HAP-1 (cell line): Measurements from ENCODE around the gene PIBF1.
"Not testable (repeated sequence)": the region's sequence is repeated elsewhere in the genome, so short reads cannot be mapped to it uniquely, and the experiment has no call there.

Experiments used
- DNase-seq, 2 experiments: peaks; one replicate each; pipeline ENCODE4 v3.0.0-alpha.2; 2016 to 2020; ENCODE audit warnings: low spot score in 2 of 2
- H3K27me3 ChIP-seq: fragments of 250-450 bp; sonication (Bioruptor Pico); 2 replicates; pipeline ENCODE4 v1.5.1; 2020; ENCODE audit warnings: low read depth, mild to moderate bottlenecking, moderate library complexity
- H3K36me3 ChIP-seq: fragments of 250-450 bp; sonication (Bioruptor Pico); replicated peaks from 2 replicates; pipeline ENCODE4 v1.5.1; 2020; ENCODE audit warnings: mild to moderate bottlenecking
- H3K4me1 ChIP-seq: fragments of 250-450 bp; sonication (Bioruptor Pico); 2 replicates; pipeline ENCODE4 v1.5.1; 2020; ENCODE audit warnings: mild to moderate bottlenecking
- H3K4me3 ChIP-seq: fragments of 250-450 bp; sonication (Bioruptor Pico); 2 replicates; pipeline ENCODE4 v1.5.1; 2020; ENCODE audit warnings: mild to moderate bottlenecking, moderate library complexity
- H3K9me3 ChIP-seq: fragments of 250-450 bp; sonication (Bioruptor Pico); 2 replicates; pipeline ENCODE4 v1.5.1; 2020; ENCODE audit warnings: mild to moderate bottlenecking, moderate library complexity
- in situ Hi-C: fragments of 300-500 bp; cut with MboI; formaldehyde crosslinking; loops from 3 replicates; pipeline ENCODE4 v1.14.3; 2020; ENCODE audit warnings: low sequenced_read_pairs, inconsistent platforms, mixed read lengths

PIBF1 gene

GRCh38 chr13:72845148-72845547 is 63.2 kb downstream of the PIBF1 start:
- not testable (repeated sequence) for H3K9me3 ChIP-seq, H3K4me1 ChIP-seq, H3K36me3 ChIP-seq, DNase-seq, H3K4me3 ChIP-seq, H3K27me3 ChIP-seq
- in situ Hi-C loops: loop anchor here (25.0 kb wide), 2 partner anchors 217 to 567 kb away; partner anchors contain the start of gene KLF5

- no peak overlapping the region for H3K4me3 ChIP-seq
- H3K27me3 ChIP-seq: no peaks in the 10 kb centered on the region
- no peaks in the 10 kb centered on the region; the same call in 1 of the 2 replicates for H3K36me3 ChIP-seq
- no peaks in the 10 kb centered on the region for H3K9me3 ChIP-seq
- H3K4me1 ChIP-seq: no peaks in the 10 kb centered on the region
- in situ Hi-C loops: loop anchor here (25.0 kb wide), 2 partner anchors 213 to 563 kb away; partner anchors contain the start of gene KLF5
- no peak for DNase-seq
These were observed 67.6 kb downstream of the PIBF1 start for GRCh38 chr13:72849571-72849970.

DNA sequence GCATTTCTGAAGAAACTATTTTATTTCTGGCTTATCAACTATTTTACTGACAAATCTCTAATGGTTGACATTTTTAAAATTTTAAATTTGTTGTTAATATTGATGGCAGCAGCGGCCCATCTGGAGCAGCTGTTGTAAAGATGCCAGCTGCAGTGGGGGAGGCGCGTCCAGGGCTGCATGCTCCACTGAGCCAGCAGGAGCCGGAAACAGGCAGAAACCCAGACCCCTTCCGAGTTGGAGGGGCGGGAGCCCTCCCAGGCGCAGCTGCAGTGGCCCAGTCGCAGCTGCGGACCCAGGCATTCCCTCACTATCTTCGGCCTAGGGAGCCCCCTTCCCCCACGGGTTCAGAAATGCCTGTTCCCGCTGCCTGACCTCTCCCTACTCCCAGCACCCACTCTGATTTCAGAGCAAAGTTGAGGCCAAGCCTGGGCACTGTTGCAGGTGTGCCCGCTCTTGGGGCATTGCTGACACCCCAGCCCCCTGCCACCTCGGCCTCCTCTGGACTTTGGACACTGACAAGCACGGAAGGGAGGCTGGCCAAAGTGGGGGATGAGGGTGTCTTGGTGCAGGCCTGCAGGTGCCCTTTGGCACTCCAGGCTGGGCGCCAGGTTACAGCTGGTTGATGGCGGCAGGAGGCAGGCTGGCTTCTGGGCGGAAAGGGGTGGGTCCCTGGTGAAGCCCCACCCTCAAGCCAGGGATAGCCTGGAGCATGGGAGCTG is 69.2 kb downstream of the PIBF1 start:
- Histone ChIP-seq H3K36me3 (no peaks in the 10 kb centered on the region; the same call in 1 of the 2 replicates), H3K4me3 (no peak overlapping the region)
- no peak for DNase-seq

DNA sequence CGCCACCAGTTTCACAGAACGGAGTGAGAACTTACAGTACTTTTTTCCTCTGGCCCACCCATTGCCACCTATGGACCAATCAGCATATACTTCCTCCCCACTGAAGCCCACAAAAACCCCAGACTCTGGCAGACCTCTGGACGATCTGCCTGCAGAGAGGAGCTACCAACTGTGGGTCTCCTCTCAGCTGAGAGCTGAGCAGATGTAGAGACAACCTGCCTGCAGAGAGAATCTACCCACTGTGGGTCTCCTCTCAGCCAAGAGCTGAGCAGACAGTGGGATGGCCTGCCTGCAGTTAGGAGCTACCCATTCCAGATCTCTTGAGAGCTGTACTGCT is 69.7 kb downstream of the PIBF1 start:
- Histone ChIP-seq H3K4me3 (no peak overlapping the region), H3K36me3 (no peaks in the 10 kb centered on the region; the same call in 1 of the 2 replicates), H3K27me3 (no peaks in the 10 kb centered on the region), H3K4me1 (no peaks in the 10 kb centered on the region), H3K9me3 (no peaks in the 10 kb centered on the region)
- in situ Hi-C loops: no loop called here
- no peak for DNase-seq

More for the DNA sequence above, 69.2 kb downstream of the PIBF1 start:
- no peaks in the 10 kb centered on the region for H3K9me3 ChIP-seq
- in situ Hi-C loops: no loop called here
- H3K27me3 ChIP-seq: no peaks in the 10 kb centered on the region
- H3K4me1 ChIP-seq: no peaks in the 10 kb centered on the region

GRCh38 chr13:72852207-72852606 is 70.3 kb downstream of the PIBF1 start:
- no peaks in the 10 kb centered on the region for H3K27me3 ChIP-seq
- no peaks in the 10 kb centered on the region for H3K4me1 ChIP-seq
- no peak overlapping the region for H3K4me3 ChIP-seq
- no peaks in the 10 kb centered on the region; the same call in 1 of the 2 replicates for H3K36me3 ChIP-seq
- H3K9me3 ChIP-seq: no peaks in the 10 kb centered on the region
- in situ Hi-C loops: no loop called here
- DNase-seq: no peak

DNA sequence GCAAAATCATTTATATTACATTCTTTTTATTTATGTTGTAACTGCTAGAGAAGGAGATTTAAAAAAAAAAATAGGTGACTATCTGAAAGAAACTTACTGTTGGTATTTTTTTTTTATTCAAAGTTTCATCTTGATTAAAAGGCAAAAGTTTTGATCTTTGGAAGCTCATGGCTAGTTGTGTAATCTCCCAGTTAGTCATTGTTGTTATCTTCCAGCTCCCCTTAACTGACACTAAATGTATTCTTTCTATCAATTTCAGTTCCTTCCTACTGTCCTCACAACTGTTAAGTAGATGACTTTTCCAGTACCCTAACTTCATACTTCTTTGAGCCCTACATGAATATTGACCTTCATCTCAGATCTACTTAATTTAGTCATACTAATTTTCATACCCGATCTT is 71.1 kb downstream of the PIBF1 start:
- Histone ChIP-seq H3K36me3 (no peaks in the 10 kb centered on the region; the same call in 1 of the 2 replicates), H3K4me3 (no peak overlapping the region), H3K4me1 (no peaks in the 10 kb centered on the region), H3K9me3 (no peaks in the 10 kb centered on the region), H3K27me3 (no peaks in the 10 kb centered on the region)
- no peak for DNase-seq
- in situ Hi-C loops: no loop called here

- Histone ChIP-seq H3K4me1 (no peaks in the 10 kb centered on the region), H3K4me3 (no peak overlapping the region), H3K36me3 (no peaks in the 10 kb centered on the region), H3K27me3 (no peaks in the 10 kb centered on the region), H3K9me3 (no peaks in the 10 kb centered on the region)
- DNase-seq: no peak
- in situ Hi-C loops: no loop called here
These were observed 82.4 kb downstream of the PIBF1 start for GRCh38 chr13:72864142-72865011.

GRCh38 chr13:72868229-72868628 is 86.3 kb downstream of the PIBF1 start:
- no peaks in the 10 kb centered on the region for H3K36me3 ChIP-seq

DNA sequence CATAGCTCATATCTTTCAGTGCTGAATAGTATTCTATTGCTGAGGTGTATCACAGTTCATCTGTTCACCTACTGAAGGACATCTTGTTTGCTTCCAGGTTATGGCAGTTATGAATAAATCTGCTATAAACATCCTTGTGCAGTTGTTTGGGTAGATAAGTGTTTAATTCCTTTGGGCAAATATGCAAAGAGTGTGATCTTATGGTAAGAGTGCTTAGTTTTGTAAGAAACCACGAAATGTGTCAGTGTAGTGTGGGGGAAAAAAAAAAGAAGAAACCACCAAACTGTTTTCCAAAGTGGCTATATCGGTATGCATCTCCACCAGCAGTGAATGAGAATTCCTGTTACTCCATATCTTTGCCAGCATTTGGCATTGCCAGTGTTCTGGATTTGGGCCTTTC is 93.3 kb downstream of the PIBF1 start:
- H3K4me1 ChIP-seq: no peaks in the 10 kb centered on the region
- H3K36me3 ChIP-seq: no peaks in the 10 kb centered on the region
- no peak for DNase-seq
- no peaks in the 10 kb centered on the region for H3K27me3 ChIP-seq
- H3K4me3 ChIP-seq: no peak overlapping the region
- in situ Hi-C loops: no loop called here
- no peaks in the 10 kb centered on the region for H3K9me3 ChIP-seq

More at GRCh38 chr13:72868229-72868628, 86.3 kb downstream of the PIBF1 start:
- Histone ChIP-seq H3K4me3 (no peak overlapping the region), H3K9me3 (no peaks in the 10 kb centered on the region), H3K4me1 (no peaks in the 10 kb centered on the region), H3K27me3 (no peaks in the 10 kb centered on the region)
- in situ Hi-C loops: no loop called here
- no peak for DNase-seq

- Histone ChIP-seq H3K36me3 (no peaks in the 10 kb centered on the region), H3K9me3 (no peaks in the 10 kb centered on the region), H3K4me1 (no peaks in the 10 kb centered on the region), H3K4me3 (no peak overlapping the region), H3K27me3 (no peaks in the 10 kb centered on the region)
- in situ Hi-C loops: no loop called here
- no peak for DNase-seq
These were observed 102.2 kb downstream of the PIBF1 start for GRCh38 chr13:72884101-72884500.

- H3K4me1 ChIP-seq: no peaks in the 10 kb centered on the region
- H3K4me3 ChIP-seq: no peak overlapping the region
- H3K36me3 ChIP-seq: no peaks in the 10 kb centered on the region; the same call in 1 of the 2 replicates
- H3K9me3 ChIP-seq: no peaks in the 10 kb centered on the region
- no peak for DNase-seq
- no peaks in the 10 kb centered on the region for H3K27me3 ChIP-seq
- in situ Hi-C loops: no loop called here
These were observed 104.5 kb downstream of the PIBF1 start for GRCh38 chr13:72886272-72887067.

- DNase-seq: no peak
- Histone ChIP-seq H3K27me3 (no peaks in the 10 kb centered on the region), H3K4me1 (no peaks in the 10 kb centered on the region), H3K9me3 (no peaks in the 10 kb centered on the region), H3K4me3 (no peak overlapping the region), H3K36me3 (no peaks in the 10 kb centered on the region; the same call in 1 of the 2 replicates)
- in situ Hi-C loops: no loop called here
These were observed 107.6 kb downstream of the PIBF1 start for GRCh38 chr13:72889495-72889894.

GRCh38 chr13:72890546-72890945 is 108.6 kb downstream of the PIBF1 start:
- no peaks in the 10 kb centered on the region; the same call in 1 of the 2 replicates for H3K36me3 ChIP-seq

More at GRCh38 chr13:72890546-72890945, 108.6 kb downstream of the PIBF1 start:
- Histone ChIP-seq H3K27me3 (no peaks in the 10 kb centered on the region), H3K4me3 (no peak overlapping the region), H3K9me3 (no peaks in the 10 kb centered on the region), H3K4me1 (no peaks in the 10 kb centered on the region)
- no peak for DNase-seq
- in situ Hi-C loops: no loop called here
